ENCODE results near the gene FGD4.

Gene FGD4

DNA sequence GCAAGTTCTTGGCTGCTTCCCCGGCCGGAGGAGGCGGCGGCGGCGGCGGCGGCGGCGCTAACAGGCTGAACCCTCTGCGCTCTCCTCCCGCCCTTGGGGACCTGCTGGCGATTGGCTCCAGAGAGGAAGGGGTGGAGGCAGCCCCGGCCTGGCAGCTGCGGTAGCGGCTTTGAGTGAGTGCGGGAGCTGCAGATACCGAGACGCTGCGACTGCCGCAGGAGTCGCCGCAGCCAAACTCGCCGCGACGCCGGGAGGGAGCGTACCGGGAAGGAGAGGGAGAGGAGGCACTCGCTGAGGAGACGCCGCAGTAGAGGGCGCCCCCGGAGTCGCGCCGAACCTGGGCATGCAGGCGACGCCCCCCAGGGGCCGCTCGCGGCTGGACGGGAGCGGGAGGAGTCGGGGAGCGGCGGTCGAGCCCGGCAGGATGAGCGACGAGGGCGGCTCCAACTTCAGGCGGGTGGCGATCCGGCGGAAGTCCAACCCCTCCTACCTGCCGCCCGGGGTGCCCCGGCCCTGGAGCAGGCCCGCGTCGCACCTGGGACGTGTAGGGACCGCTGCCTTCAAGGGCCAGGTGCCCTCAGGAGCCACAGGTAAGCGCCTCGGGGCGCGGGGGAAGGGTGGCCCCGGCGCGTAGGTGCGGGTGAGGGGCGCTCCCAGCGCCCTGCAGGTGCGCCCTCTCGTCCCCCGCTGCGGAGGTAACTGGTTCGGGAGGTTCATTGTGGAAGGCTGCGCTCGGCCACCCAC, at the start of gene FGD4:
TSS of gene FGD4 (plus strand) at position 189 of the 744 bp plus-strand sequence.
- peak; percentile 16 for DNase-seq (ENCODE audit: extremely low read depth, low read depth)
- TF ChIP-seq, protein P1, sequence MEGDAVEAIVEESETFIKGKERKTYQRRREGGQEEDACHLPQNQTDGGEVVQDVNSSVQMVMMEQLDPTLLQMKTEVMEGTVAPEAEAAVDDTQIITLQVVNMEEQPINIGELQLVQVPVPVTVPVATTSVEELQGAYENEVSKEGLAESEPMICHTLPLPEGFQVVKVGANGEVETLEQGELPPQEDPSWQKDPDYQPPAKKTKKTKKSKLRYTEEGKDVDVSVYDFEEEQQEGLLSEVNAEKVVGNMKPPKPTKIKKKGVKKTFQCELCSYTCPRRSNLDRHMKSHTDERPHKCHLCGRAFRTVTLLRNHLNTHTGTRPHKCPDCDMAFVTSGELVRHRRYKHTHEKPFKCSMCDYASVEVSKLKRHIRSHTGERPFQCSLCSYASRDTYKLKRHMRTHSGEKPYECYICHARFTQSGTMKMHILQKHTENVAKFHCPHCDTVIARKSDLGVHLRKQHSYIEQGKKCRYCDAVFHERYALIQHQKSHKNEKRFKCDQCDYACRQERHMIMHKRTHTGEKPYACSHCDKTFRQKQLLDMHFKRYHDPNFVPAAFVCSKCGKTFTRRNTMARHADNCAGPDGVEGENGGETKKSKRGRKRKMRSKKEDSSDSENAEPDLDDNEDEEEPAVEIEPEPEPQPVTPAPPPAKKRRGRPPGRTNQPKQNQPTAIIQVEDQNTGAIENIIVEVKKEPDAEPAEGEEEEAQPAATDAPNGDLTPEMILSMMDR (IDR thresholded peaks at IDR 0.05; ENCODE audit: low read depth, low read length) = peak; percentile 30

- no peak for DNase-seq (ENCODE audit: extremely low read depth, low read depth)
- TF ChIP-seq, protein P1 (IDR thresholded peaks at IDR 0.05; ENCODE audit: low read depth, low read length) = no peak
Observed at GRCh38 chr12:32353540-32353939, 45.8 kb upstream of the FGD4 start.

DNA sequence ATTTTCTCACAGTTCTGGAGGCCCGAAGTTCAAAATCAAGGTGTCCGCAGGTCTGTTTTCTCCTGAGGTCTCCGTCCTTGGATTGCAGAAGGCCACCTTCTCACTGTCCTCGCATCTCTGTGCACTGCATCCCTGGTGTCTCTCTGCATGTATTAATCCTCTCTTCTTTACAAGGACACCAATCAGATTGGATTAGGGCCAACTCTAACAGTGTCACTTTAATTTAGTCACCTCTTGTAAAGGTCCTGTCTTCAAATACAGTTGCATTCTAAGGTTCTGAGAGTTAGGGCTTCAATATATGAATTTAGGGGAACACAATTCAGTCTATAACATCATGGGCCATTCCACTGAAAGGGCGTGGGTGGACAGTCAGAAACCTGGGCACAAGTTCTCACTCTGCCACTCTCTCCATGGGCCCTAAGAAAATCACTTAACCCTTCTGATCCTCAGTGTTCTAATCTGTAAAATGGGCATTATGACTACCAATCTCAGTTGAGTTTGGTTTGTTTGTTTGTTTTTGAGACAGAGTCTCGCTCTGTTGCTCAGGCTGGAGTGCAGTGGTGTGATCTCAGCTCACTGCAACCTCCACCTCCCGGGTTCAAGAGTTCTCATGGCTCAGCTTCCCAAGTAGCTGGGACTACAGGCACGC, 41.6 kb upstream of the FGD4 start:
- DNase-seq (ENCODE audit: extremely low read depth, low read depth) = no peak
- TF ChIP-seq, protein P1 (IDR thresholded peaks at IDR 0.05; ENCODE audit: low read depth, low read length) = no peak

GRCh38 chr12:32360956-32361355, 38.4 kb upstream of the FGD4 start:
- no peak for DNase-seq (ENCODE audit: extremely low read depth, low read depth)

GRCh38 chr12:32362892-32363291, 36.5 kb upstream of the FGD4 start:
- DNase-seq (ENCODE audit: extremely low read depth, low read depth) = no peak
- TF ChIP-seq, protein P1 (IDR thresholded peaks at IDR 0.05; ENCODE audit: low read depth, low read length) = no peak

More at GRCh38 chr12:32360956-32361355, 38.4 kb upstream of the FGD4 start:
- TF ChIP-seq, protein P1 (IDR thresholded peaks at IDR 0.05; ENCODE audit: low read depth, low read length) = no peak

- peak; percentile 48 for DNase-seq (ENCODE audit: extremely low read depth, low read depth)
- TF ChIP-seq, protein P1 (IDR thresholded peaks at IDR 0.05; ENCODE audit: low read depth, low read length) = peak; percentile 81
Observed at GRCh38 chr12:32365473-32366064, 33.8 kb upstream of the FGD4 start.

DNA sequence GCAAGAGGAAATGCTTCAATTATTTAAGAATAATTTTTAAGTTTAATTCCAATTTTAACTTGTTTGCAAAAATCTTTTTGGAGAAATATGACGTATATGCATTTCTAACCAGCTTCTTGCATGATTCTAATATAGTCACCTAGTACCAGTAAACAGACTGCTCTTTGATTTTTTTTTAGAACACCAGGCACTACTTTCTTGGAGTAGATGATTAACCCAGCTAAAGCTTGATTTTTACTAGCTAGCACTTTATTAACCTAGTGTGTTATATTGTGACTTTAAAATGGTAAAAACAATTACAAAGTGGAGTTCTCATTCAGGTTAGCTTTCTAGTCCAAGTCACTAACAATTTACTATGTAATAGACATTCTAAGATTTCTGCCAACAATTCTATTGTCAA, 32.6 kb upstream of the FGD4 start:
- TF ChIP-seq, protein P1 (IDR thresholded peaks at IDR 0.05; ENCODE audit: low read depth, low read length) = no peak
- no peak for DNase-seq (ENCODE audit: extremely low read depth, low read depth)
